A549 (cell line): ENCODE results near the gene ZNF385B. TPM values are rescaled to one million over a fixed set of nuclear protein-coding genes. Genes with fewer than 3 reads are reported as not detected.

ENCODE experiments used
- ATAC-seq, 2 experiments: fragments of 200-7000 bp in 1 of 2; fragments of >200 bp in 1 of 2; cut with Nextera tagmentation in 1 of 2; cut with Tn5 transposase in 1 of 2; 3 replicates each; pipeline versions ENCODE4 v1.8.0 to v1.9.1; 2018 to 2020; ENCODE audit warnings: mild to moderate bottlenecking in 1 of 2, moderate library complexity in 1 of 2
- CTCF ChIA-PET: fragments of 300-600 bp; sonication (Branson Sonifier 250); formaldehyde crosslinking; extraction: SDS; loops from one replicate; lab custom pipeline; 2021; ENCODE audit warnings: antibody characterized with exemption, inconsistent platforms; lab: Yijun Ruan, JAX
- POLR2A ChIA-PET: fragments of 350-600 bp; formaldehyde crosslinking; extraction: SDS; loops from one replicate; lab custom pipeline; 2021; ENCODE audit warnings: antibody characterized with exemption, inconsistent platforms; lab: Yijun Ruan, JAX
- DNase-seq, 2 experiments: peaks; one replicate each; pipeline versions ENCODE4 v3.0.0 to v3.0.0-alpha.2; 2011 to 2016; ENCODE audit warnings: low read depth in 1 of 2, low spot score in 1 of 2
- FAIRE-seq: peaks from 2 replicates; lab custom pipeline; 2011; peaks lifted over from hg19 to GRCh38; lab: Jason Lieb, UNC
- H3K27ac ChIP-seq, 2 experiments: fragments of >200 bp; sonication (Bioruptor Twin); formaldehyde crosslinking; 3 replicates each; pipeline ENCODE4 v1.5.1; 2016 to 2017
- H3K4me1 ChIP-seq: fragments of >200 bp; sonication (Bioruptor Twin); formaldehyde crosslinking; 3 replicates; pipeline ENCODE4 v1.6.1; 2016
- H3K4me2 ChIP-seq: fragments of >200 bp; sonication (Bioruptor Twin); formaldehyde crosslinking; 3 replicates; pipeline ENCODE4 v1.6.1; 2016
- H3K4me3 ChIP-seq: fragments of >200 bp; sonication (Bioruptor Twin); formaldehyde crosslinking; 3 replicates; pipeline ENCODE4 v1.5.1; 2016
- H3K9me3 ChIP-seq: fragments of >200 bp; sonication (Bioruptor Twin); formaldehyde crosslinking; 3 replicates; pipeline ENCODE4 v1.6.1; 2016
- BHLHE40 ChIP-seq: IDR thresholded peaks from 2 replicates; pipeline ENCODE4 v1.6.1; 2012; ENCODE audit warnings: low read depth, low read length, inconsistent platforms
- CHD2 ChIP-seq: fragments of 150-350 bp; IDR thresholded peaks from 2 replicates; pipeline ENCODE4 v1.6.1; 2014; ENCODE audit warnings: low read length; ENCODE audit not compliant: partially characterized antibody
- EHF ChIP-seq: fragments of 250-450 bp; sonication (Bioruptor Pico); IDR thresholded peaks from 2 replicates; pipeline ENCODE4 v1.5.0; 2020; ENCODE audit warnings: mild to moderate bottlenecking
- ELK1 ChIP-seq: fragments of 150-350 bp; IDR thresholded peaks from 2 replicates; pipeline ENCODE4 v1.6.1; 2014; ENCODE audit warnings: low read depth, mild to moderate bottlenecking, low read length
- FOSB ChIP-seq: fragments of 250-450 bp; sonication (Bioruptor Pico); IDR thresholded peaks from 2 replicates; pipeline ENCODE4 v1.5.0; 2020; ENCODE audit warnings: mild to moderate bottlenecking, moderate library complexity
- FOSL2 ChIP-seq, 2 experiments: fragments of 450-650 bp in 1 of 2; fragments of >200 bp in 1 of 2; sonication (Bioruptor Twin) in 1 of 2; formaldehyde crosslinking; IDR thresholded peaks; 2 replicates each; pipeline versions ENCODE4 v1.5.0 to v1.6.1; 2016 to 2020; ENCODE audit warnings: mild to moderate bottlenecking in 1 of 2, moderate library complexity in 1 of 2
- FOXS1 ChIP-seq: fragments of 250-450 bp; sonication (Bioruptor Pico); IDR thresholded peaks from 2 replicates; pipeline ENCODE4 v1.5.0; 2020; ENCODE audit warnings: mild to moderate bottlenecking, moderate library complexity
- HOXA7 ChIP-seq: fragments of 250-450 bp; sonication (Bioruptor Pico); IDR thresholded peaks from 2 replicates; pipeline ENCODE4 v1.5.0; 2020; ENCODE audit warnings: mild to moderate bottlenecking, moderate library complexity
- HOXB13 ChIP-seq: fragments of 250-450 bp; sonication (Bioruptor Pico); IDR thresholded peaks from 2 replicates; pipeline ENCODE4 v1.5.0; 2020; ENCODE audit warnings: low read depth, mild to moderate bottlenecking, moderate library complexity
- JUNB ChIP-seq: fragments of >200 bp; sonication (Bioruptor Twin); formaldehyde crosslinking; IDR thresholded peaks from 2 replicates; pipeline ENCODE4 v1.6.1; 2016
- MYC ChIP-seq: IDR thresholded peaks from 2 replicates; pipeline ENCODE4 v1.6.1; 2012; ENCODE audit warnings: mild to moderate bottlenecking, inconsistent platforms, low read length, improper control_type of control experiment, borderline replicate concordance
- NPAS2 ChIP-seq: fragments of 250-450 bp; sonication (Bioruptor Pico); IDR thresholded peaks from 2 replicates; pipeline ENCODE4 v1.8.0; 2022; ENCODE audit warnings: mild to moderate bottlenecking, moderate library complexity, borderline replicate concordance
- NR3C1 ChIP-seq: fragments of >200 bp; sonication (Bioruptor Twin); formaldehyde crosslinking; IDR thresholded peaks from 3 replicates; pipeline ENCODE4 v1.6.1; 2017
- PHF8 ChIP-seq: fragments of 200-600 bp; sonication (generic); IDR thresholded peaks from 2 replicates; pipeline ENCODE4 v1.6.1; 2016; ENCODE audit warnings: low read depth, mild to moderate bottlenecking, antibody characterized with exemption, moderate library complexity, borderline replicate concordance
- RAD21 ChIP-seq, 2 experiments: fragments of >200 bp in 1 of 2; sonication (Bioruptor Twin) in 1 of 2; formaldehyde crosslinking in 1 of 2; IDR thresholded peaks in 1 of 2; conservative IDR thresholded peaks in 1 of 2; 2 replicates in 1 of 2; 3 replicates in 1 of 2; pipeline ENCODE4 v1.6.1; 2012 to 2018; ENCODE audit warnings: inconsistent platforms in 1 of 2
- RFX5 ChIP-seq: fragments of 450-650 bp; IDR thresholded peaks from 2 replicates; pipeline ENCODE4 v1.7.1; 2014; ENCODE audit warnings: antibody characterized with exemption, mild to moderate bottlenecking, moderate library complexity
- WGBS: methylation state at CpG from one replicate; pipeline ENCODE4 v1.1.6; 2017; ENCODE audit errors: missing lambda C conversion rate; 5-methylcytosine and 5-hydroxymethylcytosine counted together
- polyA minus RNA-seq: library from RNA; depleted of rRNA, polyadenylated mRNA; stranded (reverse); fragments of >200 nt; gene quantifications from 2 replicates; pipeline ENCODE4 v1.2.3, GENCODE V29; 2011; rRNA and poly(A)+ RNA removed
- polyA plus RNA-seq, 4 experiments: library from polyadenylated mRNA; depleted of rRNA in 3 of 4; stranded (reverse); fragments of >200 nt; fragmentation: RNase III in 1 of 4; extraction: RNeasy Plus Mini Kit Qiagen cat#74134 plus additional on column Dnase treatment in 1 of 4; gene quantifications; 2 replicates in 3 of 4; 3 replicates in 1 of 4; pipeline ENCODE4 v1.2.3, GENCODE V29; 2011 to 2017
- TF ChIP-seq, protein P1 (sequence below): fragments of 250-450 bp; sonication (Bioruptor Pico); IDR thresholded peaks from 2 replicates; pipeline ENCODE4 v1.5.0; 2020; ENCODE audit warnings: low read depth, mild to moderate bottlenecking, moderate library complexity
- TF ChIP-seq, protein P2 (sequence below): fragments of 250-450 bp; sonication (Bioruptor Pico); IDR thresholded peaks from 2 replicates; pipeline ENCODE4 v1.5.0; 2021; ENCODE audit warnings: mild to moderate bottlenecking, moderate library complexity, borderline replicate concordance

ZNF385B gene
- polyA plus RNA-seq (2011; rRNA removed) (not detected in 2 replicates), polyA plus RNA-seq (2017; fragmentation: RNase III; extraction: RNeasy Plus Mini Kit Qiagen cat#74134 plus additional on column Dnase treatment) (not detected in 3 replicates), polyA minus RNA-seq (not detected in 2 replicates)
- polyA plus RNA-seq (2012; cell fraction: cytosol; rRNA removed), result not detected in 2 replicates
- not detected in 2 replicates for polyA plus RNA-seq (2012; cell fraction: nucleus; rRNA removed)

- ATAC-seq (peak; percentile 51 to 64; a peak in 5 of 6 replicates), DNase-seq (no peak), FAIRE-seq (no peak)
- H3K9me3 ChIP-seq, result no peaks in the 10 kb centered on the region
- 26% methylated on average over 19 of the region's 55 CpGs for WGBS
- ChIA-PET CTCF (no interaction called here), POLR2A (no interaction called here)
- H3K4me1 ChIP-seq, result peaks cover 5% of the 10 kb centered on the region; the same call in 1 of the 3 replicates
- peak within 1 kb of the TSS; percentile 52 for H3K4me3 ChIP-seq
- peak within 1 kb of the TSS; percentile 87 for H3K4me2 ChIP-seq
- TF ChIP-seq FOSL2 (IDR thresholded peaks at IDR 0.05) (no peak), FOSL2 (CRISPR knock-in tag; IDR thresholded peaks at IDR 0.05) (no peak), HOXB13 (CRISPR knock-in tag) (no peak), FOSB (no peak), NPAS2 (no peak)
- H3K27ac ChIP-seq, result 0 out of 6 replicates have a peak within 1 kb of the TSS, but pooled peaks of 1 of the 2 experiments have one; percentile 5
Observed at GRCh38 chr2:179861416-179862067, at the start of gene ZNF385B. Gene ZNF385B, minus strand, starts transcription at chr2:179861612.

DNA sequence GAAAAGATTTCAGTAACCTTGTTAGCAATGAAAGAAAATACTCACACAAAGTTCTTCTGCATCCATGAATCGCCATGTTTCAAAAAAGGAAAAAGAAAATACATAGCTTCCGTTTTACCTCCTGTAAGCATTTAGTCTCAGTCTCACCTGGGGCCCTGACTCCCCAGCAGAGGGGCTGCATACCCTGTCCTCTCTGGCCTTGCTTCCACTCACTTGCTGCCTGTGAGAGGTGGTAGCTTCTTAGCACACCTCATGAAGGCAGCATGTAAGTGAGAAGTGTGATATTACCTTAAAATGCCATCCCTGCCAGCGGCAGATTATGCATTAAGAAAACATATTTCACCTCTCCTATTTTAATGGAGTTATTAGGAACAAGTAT lies 49.3 kb upstream of the ZNF385B start:
- TF ChIP-seq FOSB, result no peak
- no peak for TF ChIP-seq ELK1
- TF ChIP-seq HOXA7 (CRISPR knock-in tag), result no peak
- no peak for TF ChIP-seq NR3C1
- TF ChIP-seq PHF8, result no peak
- TF ChIP-seq MYC, result no peak
- TF ChIP-seq JUNB, result no peak
- TF ChIP-seq BHLHE40, result no peak
- no peak for TF ChIP-seq RFX5
- Histone ChIP-seq H3K4me3 (no peak overlapping the region), H3K27ac (no peak overlapping the region), H3K4me1 (no peaks in the 10 kb centered on the region), H3K4me2 (no peak overlapping the region), H3K9me3 (no peaks in the 10 kb centered on the region)
- POLR2A ChIA-PET, result no interaction called here
- CTCF ChIA-PET, result no interaction called here
- ATAC-seq (no peak), FAIRE-seq (no peak), DNase-seq (no peak)
- WGBS, result 16% methylated on average over 3 of the region's 3 CpGs

DNA sequence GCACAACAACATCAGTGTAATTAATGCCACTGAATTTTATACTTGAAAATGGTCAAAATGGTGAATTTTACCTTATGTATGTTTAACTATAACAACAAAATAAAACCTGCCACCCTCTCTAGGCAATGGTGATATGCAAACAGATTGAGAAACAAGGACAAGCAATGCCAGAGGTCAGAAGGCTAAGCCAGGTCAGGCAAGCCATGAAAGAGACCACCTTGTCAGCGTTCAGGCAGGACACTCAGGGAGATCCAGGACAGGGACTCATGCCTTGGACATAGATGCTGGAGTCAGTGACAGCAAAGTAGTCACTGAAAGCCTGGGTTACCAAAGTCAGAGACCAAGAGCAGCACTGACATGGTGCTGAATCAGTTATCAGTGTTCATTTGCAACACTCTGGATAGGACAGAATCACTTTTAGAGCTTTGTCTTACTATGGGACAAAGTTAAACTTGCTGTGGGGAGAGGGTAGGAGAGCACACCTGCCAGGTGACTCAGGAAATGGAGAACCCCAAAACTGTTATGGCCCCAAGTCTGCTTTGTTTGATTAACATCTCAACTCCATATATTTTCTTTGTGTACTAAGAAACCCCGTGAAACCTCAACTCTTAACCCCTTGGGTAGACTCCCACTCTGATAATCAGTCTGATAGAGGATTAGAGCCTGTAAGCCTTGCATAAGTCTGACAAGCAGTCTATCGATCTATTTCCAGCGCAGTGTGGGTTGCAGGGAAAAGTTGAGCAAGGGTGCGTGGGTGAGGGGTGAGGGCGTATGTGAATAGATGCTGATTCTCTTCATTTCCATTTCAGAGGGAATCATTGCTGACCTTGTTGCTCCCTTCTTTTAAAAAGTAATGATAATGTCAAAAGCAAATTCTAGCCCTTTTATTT lies 48.7 kb upstream of the ZNF385B start:
- POLR2A ChIA-PET, result no interaction called here

More for the DNA sequence above, 48.7 kb upstream of the ZNF385B start:
- H3K4me3 ChIP-seq, result no peak overlapping the region
- H3K4me2 ChIP-seq, result no peak overlapping the region
- H3K27ac ChIP-seq, result no peak overlapping the region
- FAIRE-seq (no peak), ATAC-seq (no peak), DNase-seq (no peak)
- CTCF ChIA-PET, result no interaction called here
- 44% methylated on average over 6 of the region's 6 CpGs for WGBS
- no peaks in the 10 kb centered on the region for H3K9me3 ChIP-seq
- TF ChIP-seq CHD2 (no peak), RAD21 (conservative IDR thresholded peaks at IDR 0.05 in 1 of 2, IDR thresholded peaks at IDR 0.05 in 1 of 2) (no peak), FOXS1 (CRISPR knock-in tag) (no peak), EHF (CRISPR knock-in tag) (no peak)
- TF ChIP-seq, protein P1, sequence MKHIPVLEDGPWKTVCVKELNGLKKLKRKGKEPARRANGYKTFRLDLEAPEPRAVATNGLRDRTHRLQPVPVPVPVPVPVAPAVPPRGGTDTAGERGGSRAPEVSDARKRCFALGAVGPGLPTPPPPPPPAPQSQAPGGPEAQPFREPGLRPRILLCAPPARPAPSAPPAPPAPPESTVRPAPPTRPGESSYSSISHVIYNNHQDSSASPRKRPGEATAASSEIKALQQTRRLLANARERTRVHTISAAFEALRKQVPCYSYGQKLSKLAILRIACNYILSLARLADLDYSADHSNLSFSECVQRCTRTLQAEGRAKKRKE (CRISPR knock-in tag), result no peak
- TF ChIP-seq, protein P2, sequence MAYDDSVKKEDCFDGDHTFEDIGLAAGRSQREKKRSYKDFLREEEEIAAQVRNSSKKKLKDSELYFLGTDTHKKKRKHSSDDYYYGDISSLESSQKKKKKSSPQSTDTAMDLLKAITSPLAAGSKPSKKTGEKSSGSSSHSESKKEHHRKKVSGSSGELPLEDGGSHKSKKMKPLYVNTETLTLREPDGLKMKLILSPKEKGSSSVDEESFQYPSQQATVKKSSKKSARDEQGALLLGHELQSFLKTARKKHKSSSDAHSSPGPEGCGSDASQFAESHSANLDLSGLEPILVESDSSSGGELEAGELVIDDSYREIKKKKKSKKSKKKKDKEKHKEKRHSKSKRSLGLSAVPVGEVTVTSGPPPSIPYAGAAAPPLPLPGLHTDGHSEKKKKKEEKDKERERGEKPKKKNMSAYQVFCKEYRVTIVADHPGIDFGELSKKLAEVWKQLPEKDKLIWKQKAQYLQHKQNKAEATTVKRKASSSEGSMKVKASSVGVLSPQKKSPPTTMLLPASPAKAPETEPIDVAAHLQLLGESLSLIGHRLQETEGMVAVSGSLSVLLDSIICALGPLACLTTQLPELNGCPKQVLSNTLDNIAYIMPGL, result no peak
- no peaks in the 10 kb centered on the region for H3K4me1 ChIP-seq
